K562 (cell line): ENCODE data around the gene MMP19. TPM values are rescaled to one million over a fixed set of nuclear protein-coding genes. Genes with fewer than 3 reads are reported as not detected.

Source experiments
- BRCA1 ChIP-seq, 2 experiments: fragments of 450-650 bp in 1 of 2; sonication (generic) in 1 of 2; formaldehyde crosslinking in 1 of 2; IDR thresholded peaks; 2 replicates each; pipeline versions ENCODE4 v1.5.0 to v1.6.1; 2017 to 2020; ENCODE audit warnings: mild to moderate bottlenecking in 1 of 2, missing genetic modification reagents in 1 of 2
- ETV5 ChIP-seq: sonication (generic); formaldehyde crosslinking; IDR thresholded peaks from 2 replicates; pipeline ENCODE4 v1.4.0; 2020; ENCODE audit warnings: low read depth, mild to moderate bottlenecking, missing genetic modification reagents
- HOMEZ ChIP-seq: fragments of 250-450 bp; sonication (Bioruptor Pico); IDR thresholded peaks from 2 replicates; pipeline ENCODE4 v1.4.0; 2020; ENCODE audit warnings: mild to moderate bottlenecking, moderate library complexity
- KHSRP ChIP-seq: fragments of 450-650 bp; IDR thresholded peaks from 2 replicates; pipeline ENCODE4 v1.6.1; 2017
- LEF1 ChIP-seq: fragments of 450-650 bp; IDR thresholded peaks from 2 replicates; pipeline ENCODE4 v1.6.1; 2016; ENCODE audit warnings: mild to moderate bottlenecking
- MNT ChIP-seq, 2 experiments: fragments of 450-650 bp; conservative IDR thresholded peaks; 2 replicates each; pipeline ENCODE4 v1.6.1; 2017; ENCODE audit warnings: mild to moderate bottlenecking in 2 of 2, moderate library complexity in 2 of 2
- PHTF2 ChIP-seq: fragments of 250-450 bp; sonication (Bioruptor Pico); IDR thresholded peaks from 2 replicates; pipeline ENCODE4 v1.5.0; 2021; ENCODE audit warnings: mild to moderate bottlenecking
- REST ChIP-seq, 2 experiments: fragments of 450-650 bp; formaldehyde crosslinking in 1 of 2; IDR thresholded peaks; 2 replicates each; pipeline versions ENCODE4 v1.4.0 to v1.6.1; 2014 to 2020; ENCODE audit warnings: mild to moderate bottlenecking in 2 of 2, borderline replicate concordance in 1 of 2, low read depth in 1 of 2
- VEZF1 ChIP-seq: fragments of 200-800 bp; sonication (Bioruptor generic); IDR thresholded peaks from 2 replicates; pipeline ENCODE4 v1.6.1; 2017; ENCODE audit warnings: missing genetic modification characterization, missing compliant biosample characterization
- polyA plus RNA-seq, 8 experiments: library from polyadenylated mRNA; depleted of rRNA in 4 of 8; stranded (reverse) in 5 of 8; unstranded in 3 of 8; fragments of >200 nt; fragmentation: Nextera tagmentation in 2 of 8; fragmentation: Illumina TruSeq in 1 of 8; extraction: Ambion mirVana in 2 of 8; extraction: Trizol in 1 of 8; gene quantifications; 2 replicates each; pipeline versions ENCODE4 v1.2.1 to v1.2.3, GENCODE V29; 2011 to 2014; ENCODE audit warnings: inconsistent platforms in 1 of 8, missing spikeins in 1 of 8
- total RNA-seq, 7 experiments: library from RNA; depleted of rRNA in 6 of 7; stranded (reverse); fragments of >200 nt in 6 of 7; fragmentation: Illumina TruSeq in 2 of 7; extraction: Trizol in 2 of 7; gene quantifications; 2 replicates each; pipeline versions ENCODE4 v1.2.1 to v1.2.3, GENCODE V29; 2011 to 2021; ENCODE audit warnings: low replicate concordance in 1 of 7

MMP19 gene
- total and polyA plus RNA-seq, 9 of the 15 experiments (the other 6 are each of a cell fraction or from before 2014, with no cell fraction given), result 0.14 to 1.6 (median 0.66) TPM

- TF ChIP-seq MNT (conservative IDR thresholded peaks at IDR 0.05) (no peak), ETV5 (no peak), PHTF2 (no peak), HOMEZ (CRISPR knock-in tag) (no peak), BRCA1 (IDR thresholded peaks at IDR 0.05) (no peak), BRCA1 (CRISPR knock-in tag; IDR thresholded peaks at IDR 0.05) (no peak), LEF1 (no peak), VEZF1 (CRISPR knock-in tag) (0 out of 2 replicates have a peak, but pooled peaks have one; percentile 18), KHSRP (no peak), REST (IDR thresholded peaks at IDR 0.05; ENCODE audit: borderline replicate concordance) (no peak), REST (CRISPR knock-in tag; IDR thresholded peaks at IDR 0.05; ENCODE audit: low read depth) (no peak)
These were observed 3.2 kb downstream of the MMP19 start (continued) for GRCh38 chr12:55839345-55840140.
